C4-2B (cell line): ENCODE measurements around the gene EMC9.
"Not testable (repeated sequence)": the region's sequence is repeated elsewhere in the genome, so short reads cannot be mapped to it uniquely, and the experiment has no call there.

Source experiments
- H3K27ac ChIP-seq: fragments of 450-650 bp; 2 replicates; pipeline ENCODE4 v1.5.1; 2017
- ZFX ChIP-seq: fragments of 450-650 bp; IDR thresholded peaks from 2 replicates; pipeline ENCODE4 v1.6.1; 2017
- TF ChIP-seq, protein P1 (sequence below): fragments of 450-650 bp; conservative IDR thresholded peaks from 2 replicates; pipeline ENCODE4 v1.5.1; 2017; ENCODE audit warnings: mild to moderate bottlenecking

Gene EMC9

DNA sequence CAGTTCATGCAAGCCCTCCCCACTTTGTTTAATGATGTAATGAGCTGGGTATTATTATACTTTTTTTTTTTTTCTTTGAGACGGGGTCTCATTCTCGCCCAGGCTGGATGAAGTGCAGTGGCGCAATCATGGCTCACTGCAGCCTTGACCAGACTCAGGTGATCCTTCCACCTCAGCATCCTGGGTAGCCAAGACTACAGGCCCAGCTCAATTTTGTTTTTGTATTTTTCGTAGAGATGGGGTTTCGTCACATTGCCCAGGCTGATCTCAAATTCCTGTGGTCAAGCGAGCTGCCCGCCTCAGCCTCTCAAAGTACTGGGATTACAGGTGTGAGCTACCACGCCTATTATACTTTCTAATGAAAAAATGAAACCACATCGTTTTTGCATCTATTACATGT, 31.3 kb downstream of the EMC9 start:
- TF ChIP-seq ZFX, result no peak
- TF ChIP-seq, protein P1, sequence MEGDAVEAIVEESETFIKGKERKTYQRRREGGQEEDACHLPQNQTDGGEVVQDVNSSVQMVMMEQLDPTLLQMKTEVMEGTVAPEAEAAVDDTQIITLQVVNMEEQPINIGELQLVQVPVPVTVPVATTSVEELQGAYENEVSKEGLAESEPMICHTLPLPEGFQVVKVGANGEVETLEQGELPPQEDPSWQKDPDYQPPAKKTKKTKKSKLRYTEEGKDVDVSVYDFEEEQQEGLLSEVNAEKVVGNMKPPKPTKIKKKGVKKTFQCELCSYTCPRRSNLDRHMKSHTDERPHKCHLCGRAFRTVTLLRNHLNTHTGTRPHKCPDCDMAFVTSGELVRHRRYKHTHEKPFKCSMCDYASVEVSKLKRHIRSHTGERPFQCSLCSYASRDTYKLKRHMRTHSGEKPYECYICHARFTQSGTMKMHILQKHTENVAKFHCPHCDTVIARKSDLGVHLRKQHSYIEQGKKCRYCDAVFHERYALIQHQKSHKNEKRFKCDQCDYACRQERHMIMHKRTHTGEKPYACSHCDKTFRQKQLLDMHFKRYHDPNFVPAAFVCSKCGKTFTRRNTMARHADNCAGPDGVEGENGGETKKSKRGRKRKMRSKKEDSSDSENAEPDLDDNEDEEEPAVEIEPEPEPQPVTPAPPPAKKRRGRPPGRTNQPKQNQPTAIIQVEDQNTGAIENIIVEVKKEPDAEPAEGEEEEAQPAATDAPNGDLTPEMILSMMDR, result no peak
- no peak overlapping the region for H3K27ac ChIP-seq

DNA sequence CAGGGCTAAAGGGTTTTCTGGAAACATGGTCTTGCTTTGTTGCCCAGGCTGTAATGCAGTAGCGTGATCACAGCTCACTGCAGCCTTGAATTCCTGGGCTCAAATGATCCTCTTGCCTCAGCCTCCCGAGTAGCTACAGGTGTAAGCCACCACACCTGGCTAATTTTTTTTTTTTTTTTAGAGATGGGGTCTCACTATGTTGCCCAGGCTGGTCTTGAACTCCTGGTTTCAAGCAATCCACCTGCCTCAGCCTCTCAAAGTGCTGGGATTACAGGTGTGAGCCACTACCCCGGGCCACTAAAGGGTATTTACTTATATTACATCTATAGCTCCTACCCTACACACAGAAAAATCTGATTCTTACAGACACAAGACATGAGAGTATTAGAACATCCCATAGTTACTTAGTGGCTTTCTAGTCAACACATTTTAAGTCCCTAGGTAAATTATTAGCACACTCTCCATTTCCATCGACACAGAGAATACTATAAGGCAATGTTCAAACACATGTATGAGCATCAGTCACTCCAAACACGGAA, 33.0 kb downstream of the EMC9 start:
- no peak overlapping the region for H3K27ac ChIP-seq

DNA sequence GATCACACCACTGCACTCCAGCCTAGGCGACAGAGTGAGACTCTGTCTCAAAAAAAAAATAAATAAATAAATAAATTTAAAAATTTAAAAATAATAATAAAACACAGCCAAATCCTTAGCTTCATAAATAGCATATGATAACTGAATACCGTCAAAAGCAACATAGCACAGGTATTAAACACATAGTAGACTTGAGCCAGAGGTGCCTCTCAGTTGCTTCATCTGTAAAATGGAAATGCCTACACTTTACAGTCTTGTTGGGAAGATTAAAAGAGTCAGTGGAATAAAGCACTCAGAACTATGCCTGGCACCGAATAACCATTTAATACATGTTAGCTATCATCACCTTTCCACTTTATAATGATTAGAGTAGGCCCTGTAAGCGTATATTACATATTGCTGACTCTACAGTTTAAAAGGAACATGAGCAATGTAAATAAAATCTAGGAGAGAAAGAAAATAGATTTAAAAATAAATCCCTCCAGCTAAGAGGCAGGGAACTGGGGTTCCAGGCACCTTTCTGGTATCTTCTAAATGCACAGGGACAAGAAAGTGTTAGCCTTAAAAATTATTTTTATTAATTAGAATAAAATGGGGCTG, 34.6 kb downstream of the EMC9 start:
- H3K27ac ChIP-seq, result no peak overlapping the region
- TF ChIP-seq, protein P1, result no peak
- TF ChIP-seq ZFX, result no peak

More for the DNA sequence above, 33.0 kb downstream of the EMC9 start:
- no peak for TF ChIP-seq ZFX
- TF ChIP-seq, protein P1, result no peak

DNA sequence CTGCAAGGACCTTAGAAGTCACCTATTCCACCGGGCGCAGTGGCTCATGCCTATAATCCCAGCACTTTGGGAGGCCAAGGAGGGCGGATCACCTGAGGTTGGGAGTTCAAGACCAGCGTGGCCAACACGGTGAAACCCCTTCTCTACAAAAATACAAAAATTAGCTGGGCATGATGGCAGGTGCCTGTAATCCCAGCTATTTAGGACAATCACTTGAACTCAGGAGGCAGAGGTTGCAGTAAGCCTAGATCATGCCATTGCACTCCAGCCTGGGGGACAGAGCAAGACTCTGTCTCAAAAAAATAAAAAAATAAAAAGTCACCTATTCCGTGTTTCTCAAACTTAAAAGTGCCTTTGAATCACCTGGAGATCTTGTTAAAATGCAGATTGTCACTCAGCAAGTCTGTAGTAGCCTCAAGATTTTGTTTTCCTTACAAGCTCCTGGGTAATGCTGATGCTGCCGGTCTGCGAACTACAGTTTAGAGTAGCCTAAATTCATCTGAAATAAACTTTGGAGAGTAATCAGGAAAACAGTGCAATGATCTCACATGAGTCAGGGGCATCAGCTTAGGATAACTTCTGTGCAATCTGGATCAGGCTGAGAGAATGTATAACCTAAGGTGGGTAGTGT, 35.7 kb downstream of the EMC9 start:
- H3K27ac ChIP-seq, result not testable (repeated sequence)

DNA sequence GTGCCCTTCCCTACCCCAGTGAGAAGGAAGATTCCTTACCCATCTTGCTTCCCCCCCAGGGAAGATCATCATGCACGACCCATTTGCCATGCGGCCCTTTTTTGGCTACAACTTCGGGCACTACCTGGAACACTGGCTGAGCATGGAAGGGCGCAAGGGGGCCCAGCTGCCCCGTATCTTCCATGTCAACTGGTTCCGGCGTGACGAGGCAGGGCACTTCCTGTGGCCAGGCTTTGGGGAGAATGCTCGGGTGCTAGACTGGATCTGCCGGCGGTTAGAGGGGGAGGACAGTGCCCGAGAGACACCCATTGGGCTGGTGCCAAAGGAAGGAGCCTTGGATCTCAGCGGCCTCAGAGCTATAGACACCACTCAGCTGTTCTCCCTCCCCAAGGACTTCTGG, 37.9 kb downstream of the EMC9 start:
- no peak overlapping the region for H3K27ac ChIP-seq
- TF ChIP-seq, protein P1, result no peak
- TF ChIP-seq ZFX, result no peak

DNA sequence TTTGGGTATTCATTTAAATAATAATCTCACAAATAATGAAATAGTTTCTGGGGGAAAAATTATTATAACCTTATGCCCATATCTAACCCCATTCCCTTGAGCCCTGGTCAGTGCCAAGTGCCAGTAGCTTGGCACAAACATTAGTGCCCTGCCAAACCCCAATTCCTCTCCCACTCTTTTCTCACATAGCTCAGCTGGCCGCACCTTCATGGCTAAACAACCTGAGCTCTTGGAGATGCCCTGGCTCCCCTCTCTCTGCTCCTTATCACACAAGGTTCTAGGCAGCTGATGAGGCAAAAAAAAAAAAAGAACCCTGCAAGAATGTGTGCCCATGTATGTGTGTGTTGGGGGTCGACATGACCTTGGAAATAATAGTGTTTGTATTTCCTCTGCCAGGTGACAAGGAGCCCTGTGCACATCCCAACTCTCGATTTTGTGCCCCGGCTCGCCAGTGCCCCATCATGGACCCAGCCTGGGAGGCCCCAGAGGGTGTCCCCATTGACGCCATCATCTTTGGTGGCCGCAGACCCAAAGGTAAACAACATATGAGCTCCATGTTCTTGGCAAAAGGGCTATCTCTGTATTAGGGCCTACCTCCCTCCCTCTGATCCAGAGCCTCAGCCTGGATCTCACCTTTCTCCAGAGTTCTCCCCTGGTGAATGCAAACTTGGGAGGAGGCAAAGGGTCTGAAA, 38.9 kb downstream of the EMC9 start:
- TF ChIP-seq ZFX, result no peak
- TF ChIP-seq, protein P1, result no peak

DNA sequence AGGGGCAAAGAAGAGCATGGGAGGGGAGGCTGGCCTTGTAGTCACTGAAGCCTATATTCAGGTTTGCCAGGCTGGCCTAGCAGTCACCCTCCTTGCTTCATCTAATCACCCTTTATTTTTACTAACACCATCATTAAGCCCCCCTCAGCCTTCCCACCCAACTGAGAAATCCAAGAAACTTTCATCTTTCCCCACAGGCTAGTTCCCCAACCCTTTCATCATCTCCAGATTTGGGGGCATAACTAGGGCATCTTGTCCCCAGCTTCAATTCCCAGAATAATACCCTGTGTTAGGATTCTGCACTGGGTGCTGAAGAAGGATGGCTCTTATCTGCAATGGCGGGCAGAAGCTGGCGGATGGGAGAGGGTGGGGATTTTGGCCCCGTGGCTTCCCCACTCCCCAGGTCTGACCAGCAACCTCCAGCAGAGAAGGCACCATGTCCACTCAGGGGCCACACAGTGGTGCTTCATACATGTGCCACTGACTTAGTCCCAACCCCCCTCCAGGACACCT, 40.4 kb downstream of the EMC9 start:
- TF ChIP-seq, protein P1, result no peak
- no peak overlapping the region for H3K27ac ChIP-seq

More for the DNA sequence above, 38.9 kb downstream of the EMC9 start:
- no peak overlapping the region for H3K27ac ChIP-seq
